Stimulated activated CD4-positive, alpha-beta T cell treated with anti-CD3 and anti-CD28 coated beads, Interleukin-12 subunit alpha, Interleukin-12 subunit beta, amount 100 ng/mL, for 24 hours (primary cell): ENCODE results near the gene SDE2.
"Not testable (repeated sequence)": the region's sequence is repeated elsewhere in the genome, so short reads cannot be mapped to it uniquely, and the experiment has no call there.

Experiments
- DNase-seq, 2 experiments: peaks; one replicate each; pipeline ENCODE4 v3.0.0-alpha.2; 2020; ENCODE audit warnings: low read depth in 2 of 2

SDE2 gene

GRCh38 chr1:225977937-225978748, 21.0 kb downstream of the SDE2 start:
- no peak for DNase-seq

DNA sequence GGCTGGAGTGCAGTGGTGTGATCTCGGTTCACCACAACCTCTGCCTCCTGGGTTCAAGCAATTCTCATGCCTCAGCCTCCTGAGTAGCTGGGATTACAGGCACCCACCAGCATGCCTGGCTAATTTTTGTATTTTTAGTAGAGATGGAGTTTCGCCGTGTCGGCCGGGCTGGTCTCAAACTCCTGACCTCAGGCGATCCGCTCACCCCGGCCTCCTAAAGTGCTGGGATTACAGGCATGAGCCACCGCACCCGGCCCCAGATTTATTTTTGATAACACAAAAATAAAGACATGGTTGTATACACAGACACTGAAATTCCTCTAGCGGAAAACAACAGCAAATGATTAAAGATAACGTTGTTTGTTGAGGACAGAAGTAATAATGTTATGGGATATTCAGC, 24.0 kb downstream of the SDE2 start:
- not testable (repeated sequence) for DNase-seq

- no peak for DNase-seq
Measured at GRCh38 chr1:225974454-225974853, 24.7 kb downstream of the SDE2 start.

GRCh38 chr1:225973158-225973557, 26.0 kb downstream of the SDE2 start:
- DNase-seq, result no peak

- no peak for DNase-seq
Measured at GRCh38 chr1:225972344-225973152, 26.6 kb downstream of the SDE2 start.

- DNase-seq, result not testable (repeated sequence)
Measured at GRCh38 chr1:225970592-225971157, 28.5 kb downstream of the SDE2 start.

GRCh38 chr1:225969751-225970150, 29.4 kb downstream of the SDE2 start:
- DNase-seq, result not testable (repeated sequence)

DNA sequence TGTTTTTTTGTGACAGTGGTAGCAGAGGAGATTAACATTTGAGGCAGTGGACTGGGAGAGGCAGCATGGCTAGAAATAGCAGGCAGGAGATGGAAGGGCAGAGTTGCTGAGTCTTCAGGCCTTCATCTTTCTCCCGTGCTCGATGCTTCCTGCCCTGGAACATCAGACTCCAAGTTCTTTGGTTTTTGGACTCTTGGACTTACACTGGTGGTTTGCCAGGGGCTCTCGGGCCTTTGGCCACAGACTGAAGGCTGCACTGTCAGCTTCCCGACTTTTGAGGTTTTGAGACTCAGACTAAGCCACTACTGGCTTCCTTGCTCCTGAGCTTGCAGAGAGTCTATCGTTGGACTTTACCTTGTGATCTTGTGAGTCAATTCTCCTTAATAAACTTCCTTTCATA, 33.9 kb downstream of the SDE2 start:
- no peak for DNase-seq

- no peak for DNase-seq
Measured at GRCh38 chr1:225963735-225964530, 35.2 kb downstream of the SDE2 start.

GRCh38 chr1:225962440-225962975, 36.6 kb downstream of the SDE2 start:
- peak; percentile 24 to 72 for DNase-seq

DNA sequence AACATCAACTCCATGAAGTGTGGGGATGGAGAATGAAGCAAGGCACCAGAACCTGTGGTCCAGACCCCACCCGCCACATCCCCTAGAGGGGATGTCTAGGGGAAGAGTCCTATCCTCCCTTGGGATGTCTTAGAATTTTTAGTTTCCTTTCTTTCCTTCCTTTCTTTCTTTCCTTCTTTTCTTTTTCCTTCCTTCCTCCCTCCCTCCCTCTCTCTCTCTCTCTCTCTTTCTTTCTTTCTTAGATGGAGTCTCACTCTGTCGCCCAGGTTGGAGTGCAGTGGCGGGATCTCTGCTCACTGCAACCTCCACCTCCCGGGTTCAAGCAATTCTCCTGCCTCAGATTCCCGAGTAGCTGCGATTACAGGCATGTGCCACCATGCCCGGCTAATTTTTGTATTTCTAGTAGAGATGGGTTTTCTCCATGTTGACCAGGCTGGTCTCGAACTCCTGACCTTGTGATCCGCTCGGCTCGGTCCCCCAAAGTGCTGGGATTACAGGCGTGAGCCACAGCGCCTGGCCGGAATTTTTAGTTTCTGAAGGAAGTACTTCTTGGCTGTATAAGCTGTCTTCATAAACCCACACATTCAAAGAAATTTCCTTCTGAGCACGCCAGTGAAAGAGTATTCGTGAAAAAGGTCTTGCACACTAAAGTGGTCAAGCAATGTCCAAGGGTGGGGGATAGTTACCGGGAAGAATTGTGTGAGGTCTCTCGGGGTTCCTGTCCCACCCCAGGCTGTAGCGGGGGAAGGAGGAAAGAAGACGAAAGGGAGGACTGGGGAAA, 37.3 kb downstream of the SDE2 start:
- no peak for DNase-seq

- DNase-seq, result no peak
Measured at GRCh38 chr1:225958041-225958440, 41.1 kb downstream of the SDE2 start.

- no peak for DNase-seq
Measured at GRCh38 chr1:225954753-225955152, 44.4 kb downstream of the SDE2 start.

DNA sequence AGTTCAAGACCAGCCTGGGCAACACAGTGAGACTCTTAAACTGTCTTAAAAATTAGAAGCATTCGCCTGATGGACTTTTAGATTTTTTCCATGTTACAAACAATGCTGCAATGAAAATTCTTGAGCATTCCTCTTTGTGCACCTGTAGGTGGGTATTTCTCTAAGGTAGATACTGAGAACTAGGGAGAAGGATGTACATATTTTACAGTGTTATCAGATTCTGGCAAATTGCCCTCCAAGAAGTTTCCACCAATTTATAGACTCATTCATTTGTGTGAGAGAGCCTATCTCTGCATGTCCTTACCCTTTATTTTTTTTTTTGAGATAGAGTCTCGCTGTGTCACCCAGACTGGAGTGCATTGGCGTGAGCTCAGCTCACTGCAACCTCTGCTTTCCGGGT, 45.8 kb downstream of the SDE2 start:
- DNase-seq, result no peak

DNA sequence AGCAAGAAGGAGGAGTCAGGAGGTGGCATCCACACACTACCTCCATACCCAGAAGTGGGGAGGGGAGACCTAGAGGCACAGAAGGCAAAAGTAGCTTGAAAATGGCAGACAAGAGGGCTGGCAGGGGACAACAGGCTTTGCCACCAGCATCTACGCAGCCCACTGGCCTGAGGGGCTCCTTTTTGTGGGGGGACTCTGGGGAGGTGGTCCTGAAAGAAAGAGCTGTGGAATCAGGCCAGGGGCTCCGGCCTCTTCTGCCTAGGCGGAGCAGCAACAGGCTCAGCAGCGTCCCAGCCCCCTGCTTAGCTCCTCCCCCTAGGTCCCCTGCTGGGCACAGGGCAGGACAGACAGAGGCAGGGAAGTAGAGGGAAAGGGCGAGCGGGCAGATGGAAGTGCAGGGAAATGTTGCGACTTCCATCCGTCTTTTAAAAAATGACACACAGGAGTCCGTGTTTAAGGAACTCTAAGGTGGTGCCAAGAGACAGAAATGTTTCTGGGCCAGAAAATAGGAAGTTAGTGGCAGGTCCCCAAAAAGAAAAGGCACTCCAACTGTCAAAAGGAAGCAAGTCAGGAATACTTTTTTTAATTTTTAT, 48.1 kb downstream of the SDE2 start:
- DNase-seq, result no peak

DNA sequence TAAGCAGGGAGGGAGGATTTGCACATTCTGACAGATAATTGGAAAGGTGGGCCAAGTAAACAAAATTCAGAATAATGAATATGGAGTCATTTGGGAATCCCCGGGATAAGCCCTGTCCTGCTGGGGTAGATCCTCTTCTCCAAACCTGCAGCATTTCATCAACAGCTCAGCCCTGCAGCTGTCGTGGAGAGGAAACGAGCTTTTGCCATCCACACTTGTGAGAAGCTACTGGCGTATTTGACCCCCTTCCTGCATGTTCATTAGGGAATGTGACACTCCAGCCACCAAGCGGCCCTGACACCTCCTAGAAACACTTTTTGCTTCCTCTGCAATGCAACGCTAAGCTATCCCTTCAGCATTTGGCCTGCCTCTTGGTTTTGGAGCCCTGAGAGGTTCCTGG, 50.1 kb downstream of the SDE2 start:
- no peak for DNase-seq

DNA sequence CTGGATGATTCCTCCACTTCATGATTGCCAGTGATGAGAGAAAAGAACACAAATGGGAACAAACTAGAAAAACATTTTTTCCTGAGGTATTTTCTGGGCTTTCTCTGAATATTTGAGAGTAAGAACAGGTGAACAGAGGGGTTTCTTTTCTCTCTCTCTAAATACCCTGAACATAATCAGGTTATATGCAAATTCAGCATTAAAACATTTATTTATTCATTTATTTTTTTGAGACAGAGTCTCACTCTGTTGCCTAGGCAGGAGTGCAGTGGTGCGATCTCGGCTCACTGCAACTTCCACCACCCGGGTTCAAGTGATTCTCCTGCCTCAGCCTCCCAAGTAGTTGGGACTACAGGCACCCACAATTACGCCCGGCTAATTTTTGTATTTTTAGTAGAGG, 52.3 kb downstream of the SDE2 start:
- DNase-seq, result no peak

DNA sequence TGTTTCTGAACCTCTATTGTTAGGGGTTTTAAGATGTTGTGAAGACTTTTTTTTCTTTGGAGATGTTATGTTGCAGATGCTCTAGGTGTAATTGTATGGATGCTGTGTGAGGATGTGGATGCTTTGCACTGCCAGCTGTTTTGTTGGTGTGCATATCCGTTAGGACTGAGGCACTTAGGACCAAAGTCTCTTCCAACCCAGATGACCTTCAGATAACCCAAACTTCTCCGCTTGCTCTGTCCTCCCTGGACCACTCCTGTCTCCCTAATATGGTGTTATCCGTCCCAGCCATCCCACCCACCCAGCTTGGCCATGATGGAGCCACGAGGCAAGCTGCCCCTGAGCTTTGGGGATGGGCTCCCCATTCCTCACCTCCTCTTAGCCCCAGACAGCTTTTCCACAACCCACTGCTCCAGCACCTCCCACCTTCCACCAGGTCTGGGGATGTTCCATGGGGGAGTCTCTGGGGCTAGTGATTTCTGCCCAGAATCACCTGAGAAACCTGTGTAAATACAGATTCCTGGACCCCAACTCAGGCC, 53.0 kb downstream of the SDE2 start:
- DNase-seq, result no peak

- no peak for DNase-seq
Measured at GRCh38 chr1:225945564-225945963, 53.6 kb downstream of the SDE2 start.

GRCh38 chr1:225944951-225945350, 54.2 kb downstream of the SDE2 start:
- DNase-seq, result no peak
